ENCODE measurements around the gene WDR5.
"Not testable (repeated sequence)": the region's sequence is repeated elsewhere in the genome, so short reads cannot be mapped to it uniquely, and the experiment has no call there.

GRCh38 chr9:134101133-134101532 is 34.7 kb upstream of the WDR5 start:
- TF ChIP-seq, protein P1, sequence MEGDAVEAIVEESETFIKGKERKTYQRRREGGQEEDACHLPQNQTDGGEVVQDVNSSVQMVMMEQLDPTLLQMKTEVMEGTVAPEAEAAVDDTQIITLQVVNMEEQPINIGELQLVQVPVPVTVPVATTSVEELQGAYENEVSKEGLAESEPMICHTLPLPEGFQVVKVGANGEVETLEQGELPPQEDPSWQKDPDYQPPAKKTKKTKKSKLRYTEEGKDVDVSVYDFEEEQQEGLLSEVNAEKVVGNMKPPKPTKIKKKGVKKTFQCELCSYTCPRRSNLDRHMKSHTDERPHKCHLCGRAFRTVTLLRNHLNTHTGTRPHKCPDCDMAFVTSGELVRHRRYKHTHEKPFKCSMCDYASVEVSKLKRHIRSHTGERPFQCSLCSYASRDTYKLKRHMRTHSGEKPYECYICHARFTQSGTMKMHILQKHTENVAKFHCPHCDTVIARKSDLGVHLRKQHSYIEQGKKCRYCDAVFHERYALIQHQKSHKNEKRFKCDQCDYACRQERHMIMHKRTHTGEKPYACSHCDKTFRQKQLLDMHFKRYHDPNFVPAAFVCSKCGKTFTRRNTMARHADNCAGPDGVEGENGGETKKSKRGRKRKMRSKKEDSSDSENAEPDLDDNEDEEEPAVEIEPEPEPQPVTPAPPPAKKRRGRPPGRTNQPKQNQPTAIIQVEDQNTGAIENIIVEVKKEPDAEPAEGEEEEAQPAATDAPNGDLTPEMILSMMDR (IDR thresholded peaks at IDR 0.05): not testable (repeated sequence)
- TF ChIP-seq SMC3 (IDR thresholded peaks at IDR 0.05; ENCODE audit: low read depth, low read length); JUND (IDR thresholded peaks at IDR 0.05); RFX5 (IDR thresholded peaks at IDR 0.05; ENCODE audit: low read length); TCF12 (IDR thresholded peaks at IDR 0.05); MEF2A (IDR thresholded peaks at IDR 0.05; ENCODE audit: borderline replicate concordance, low read depth); YY1 (IDR thresholded peaks at IDR 0.05; ENCODE audit: low read depth); FOSL2 (IDR thresholded peaks at IDR 0.05; ENCODE audit: borderline replicate concordance, low read depth); GABPA (IDR thresholded peaks at IDR 0.05; ENCODE audit: low read depth): not testable (repeated sequence)
